ENCODE results near the gene NDUFS8. TPM values are rescaled to one million over a fixed set of nuclear protein-coding genes. Genes with fewer than 3 reads are reported as not detected.
A peak's percentile ranks its signal among the peaks of the same experiment; 100 is the strongest.

Gene NDUFS8
- total RNA-seq, 2 donors from 2014 or later = 135 to 157 TPM

- ATAC-seq (no peak), DNase-seq (no peak)
- intact Hi-C loops (cut with DNase I, micrococcal nuclease) = no loop called here
Observed at GRCh38 chr11:68056317-68057285, 26.1 kb downstream of the NDUFS8 start.

GRCh38 chr11:68057807-68058206, 27.3 kb downstream of the NDUFS8 start:
- ATAC-seq = no peak
- DNase-seq = no peak
- intact Hi-C loops (cut with DNase I, micrococcal nuclease) = no loop called here

- intact Hi-C loops (cut with DNase I, micrococcal nuclease) = no loop called here
- DNase-seq (no peak), ATAC-seq (no peak)
Observed at GRCh38 chr11:68061508-68061907, 31.0 kb downstream of the NDUFS8 start.

DNA sequence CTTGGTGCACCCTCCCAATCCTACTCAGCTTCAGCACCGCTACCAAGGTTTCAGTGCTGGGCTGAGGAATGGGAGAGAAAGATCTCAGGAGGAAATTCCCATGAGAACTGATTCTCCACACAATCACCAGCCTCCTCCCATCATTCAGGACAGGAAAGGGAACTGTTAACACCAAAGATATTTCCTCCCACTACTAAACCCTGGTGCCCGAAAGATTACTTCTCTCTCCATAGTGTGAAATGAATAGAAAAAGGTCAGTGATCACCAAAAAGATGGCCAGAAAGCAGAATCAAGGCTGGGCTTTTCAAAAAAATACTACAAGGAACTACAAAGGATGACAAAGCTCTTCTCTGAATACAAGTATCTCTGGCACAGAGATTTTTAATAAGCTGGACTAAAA, 34.4 kb downstream of the NDUFS8 start:
- no peak for ATAC-seq
- DNase-seq = no peak
- intact Hi-C loops (cut with DNase I, micrococcal nuclease) = no loop called here

GRCh38 chr11:68065841-68066240, 35.4 kb downstream of the NDUFS8 start:
- ATAC-seq (no peak), DNase-seq (no peak)
- intact Hi-C loops (cut with DNase I, micrococcal nuclease) = no loop called here

- intact Hi-C loops (cut with DNase I, micrococcal nuclease) = no loop called here
- no peak for DNase-seq
- ATAC-seq = no peak
Observed at GRCh38 chr11:68066742-68067141, 36.3 kb downstream of the NDUFS8 start.

GRCh38 chr11:68067991-68068390, 37.5 kb downstream of the NDUFS8 start:
- intact Hi-C loops (cut with DNase I, micrococcal nuclease) = no loop called here
- DNase-seq (no peak), ATAC-seq (no peak)

DNA sequence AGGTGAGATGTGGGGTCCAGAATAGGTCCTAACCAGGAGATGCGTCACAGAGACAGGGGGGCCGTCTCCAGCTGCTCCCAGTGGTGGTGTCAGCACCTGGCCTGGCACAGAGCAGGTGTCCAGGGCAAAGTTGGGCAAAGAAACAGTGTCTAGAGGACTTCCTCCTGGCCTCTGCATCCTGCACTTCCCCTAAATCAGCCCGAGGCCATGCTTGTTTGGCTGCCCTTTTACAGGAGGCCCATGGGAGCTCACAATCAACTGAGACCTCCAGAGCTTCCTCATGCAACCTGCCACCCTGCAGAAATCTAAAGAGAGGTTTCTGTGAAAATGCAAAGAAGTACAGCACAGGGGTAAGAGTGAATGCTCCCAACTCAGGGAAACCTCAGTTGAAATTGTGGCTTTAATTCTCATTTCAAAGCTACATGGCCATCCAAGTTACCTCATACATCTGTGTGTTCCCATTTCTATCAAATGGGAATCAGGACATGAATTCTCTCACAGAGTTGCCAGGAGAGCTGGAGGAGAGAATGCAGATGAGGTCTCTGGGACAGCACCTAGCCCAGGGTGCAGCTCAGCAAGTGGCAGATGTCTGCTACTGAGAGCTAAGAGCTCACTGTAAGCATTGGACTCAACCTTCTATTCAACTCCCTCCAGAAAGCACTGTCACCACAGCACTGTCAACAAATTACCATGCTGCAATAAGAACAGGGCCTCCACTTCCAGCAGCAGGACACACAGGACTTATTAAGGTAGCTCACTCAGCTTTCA, 41.0 kb downstream of the NDUFS8 start:
- intact Hi-C loops (cut with DNase I, micrococcal nuclease) = loop anchor here in 1 of 2 donors (10.0 kb wide), 1 partner anchor 133 kb away; no protein-coding TSS in a partner anchor
- ATAC-seq (no peak), DNase-seq (no peak)

DNA sequence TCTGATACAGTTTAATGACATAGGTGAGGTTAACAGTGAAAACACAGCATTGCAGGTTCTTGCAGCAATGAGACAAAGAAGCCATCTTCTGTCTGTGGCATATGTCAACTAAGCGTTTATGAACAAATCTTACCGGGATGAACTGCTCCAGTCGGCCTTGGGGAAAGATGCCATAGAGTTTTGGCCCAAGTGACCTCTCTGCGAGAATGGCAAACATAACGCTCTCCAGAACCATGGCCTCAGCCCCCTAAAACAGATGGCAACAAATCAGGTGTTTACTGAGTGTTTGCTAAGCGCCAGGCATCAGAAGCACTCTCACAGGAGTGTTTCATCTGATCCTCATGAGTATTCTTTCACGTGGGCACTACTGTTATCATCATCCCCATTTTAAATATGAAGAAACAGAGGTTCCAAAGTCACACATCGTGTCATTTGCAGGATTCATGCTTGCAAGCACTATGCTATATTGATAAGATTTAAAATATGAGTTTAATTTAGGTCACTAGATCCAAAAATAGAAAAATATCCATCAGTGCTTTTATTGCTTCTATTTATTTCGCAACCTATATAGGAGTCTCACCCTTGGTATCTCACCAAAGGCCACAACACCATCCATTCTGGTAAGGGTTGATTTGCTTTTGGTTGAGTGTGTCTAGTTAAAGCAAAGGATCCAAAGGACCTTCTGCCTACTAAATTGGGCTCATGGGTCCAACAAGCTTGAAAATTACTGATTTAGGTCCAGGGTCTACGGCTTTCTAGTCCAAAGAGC, 44.3 kb downstream of the NDUFS8 start:
- DNase-seq (no peak), ATAC-seq (no peak)
- intact Hi-C loops (cut with DNase I, micrococcal nuclease) = loop anchor here in 1 of 2 donors (10.0 kb wide), 1 partner anchor 130 kb away; no protein-coding TSS in a partner anchor

- ATAC-seq (peak; percentile 62), DNase-seq (peak in 1 of 2 donors; percentile 23)
- intact Hi-C loops (cut with DNase I, micrococcal nuclease) = loop anchor here in 1 of 2 donors (10.0 kb wide), 1 partner anchor 128 kb away; no protein-coding TSS in a partner anchor
Observed at GRCh38 chr11:68076371-68077042, 46.0 kb downstream of the NDUFS8 start.

GRCh38 chr11:68077617-68078582, 47.4 kb downstream of the NDUFS8 start:
- intact Hi-C loops (cut with DNase I, micrococcal nuclease) = loop anchor here in 1 of 2 donors (10.0 kb wide), 1 partner anchor 127 kb away; no protein-coding TSS in a partner anchor
- ATAC-seq (peak; percentile 20), DNase-seq (no peak)

- DNase-seq (no peak), ATAC-seq (no peak)
- intact Hi-C loops (cut with DNase I, micrococcal nuclease) = no loop called here
Observed at GRCh38 chr11:68080860-68081259, 50.4 kb downstream of the NDUFS8 start.

- intact Hi-C loops (cut with DNase I, micrococcal nuclease) = no loop called here
- ATAC-seq (no peak), DNase-seq (no peak)
Observed at GRCh38 chr11:68081691-68082090, 51.2 kb downstream of the NDUFS8 start.

DNA sequence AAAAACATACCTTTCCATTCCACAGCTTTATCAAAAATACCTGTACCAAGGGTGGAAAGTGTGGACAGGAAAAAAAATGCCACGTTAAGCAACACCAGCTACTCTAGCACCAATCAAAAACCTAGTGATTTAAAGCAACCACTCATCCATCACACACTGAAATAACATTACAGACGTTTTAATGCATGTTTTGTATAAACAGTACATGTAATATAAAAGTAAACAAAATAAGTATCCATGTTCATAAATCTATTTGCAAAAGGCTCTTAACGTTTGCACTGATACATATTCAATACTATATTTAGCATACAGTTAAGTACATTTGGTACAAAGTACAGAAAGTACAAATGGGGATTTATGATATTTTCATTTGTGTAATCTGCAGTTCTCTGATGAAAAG, 52.0 kb downstream of the NDUFS8 start:
- DNase-seq (no peak), ATAC-seq (no peak)
- intact Hi-C loops (cut with DNase I, micrococcal nuclease) = no loop called here

GRCh38 chr11:68083517-68083916, 53.0 kb downstream of the NDUFS8 start:
- ATAC-seq = no peak
- intact Hi-C loops (cut with DNase I, micrococcal nuclease) = no loop called here
- DNase-seq = no peak
